ENCODE results near the gene FHOD3. TPM values are rescaled to one million over a fixed set of nuclear protein-coding genes. Genes with fewer than 3 reads are reported as not detected.

The FHOD3 gene
- total and polyA plus RNA-seq, 4 donors = 0.57 to 1.3 (median 1.2) TPM; not detected in 1

- no peaks in the 10 kb centered on the region for H3K9me3 ChIP-seq (ENCODE audit: control insufficient read depth in 4 of 4, low read length in 3 of 4)
- H3K27me3 ChIP-seq (ENCODE audit: control insufficient read depth in 4 of 4, insufficient read depth in 4 of 4, low read length in 3 of 4) = no peaks in the 10 kb centered on the region
- no peak overlapping the region for H3K9ac ChIP-seq (ENCODE audit: low read depth in 1 of 2, low read length in 2 of 2)
- no peaks in the 10 kb centered on the region for H3K4me1 ChIP-seq (ENCODE audit: control insufficient read depth in 4 of 4, insufficient read depth in 4 of 4, low read length in 3 of 4)
- WGBS = 91% methylated on average over 5 of the region's 5 CpGs
- no peak overlapping the region for H3K27ac ChIP-seq (ENCODE audit: low read depth in 1 of 2, low read length in 2 of 2)
- no peak for DNase-seq (ENCODE audit: low spot score)
- no peak overlapping the region for H3K4me3 ChIP-seq (ENCODE audit: low read depth in 1 of 3, low read length in 3 of 3)
- TF ChIP-seq FOXA1 (IDR thresholded peaks at IDR 0.05) (no peak), HNF4G (IDR thresholded peaks at IDR 0.05) (no peak), EGR1 (IDR thresholded peaks at IDR 0.05; ENCODE audit: low read depth in 2 of 2) (no peak), RAD21 (IDR thresholded peaks at IDR 0.05) (no peak), RXRA (IDR thresholded peaks at IDR 0.05) (no peak), GABPA (IDR thresholded peaks at IDR 0.05 in 1 of 2, conservative IDR thresholded peaks at IDR 0.05 in 1 of 2) (no peak), REST (IDR thresholded peaks at IDR 0.05) (no peak), NR2F2 (IDR thresholded peaks at IDR 0.05) (no peak), FOXA2 (IDR thresholded peaks at IDR 0.05) (no peak)
- no peaks in the 10 kb centered on the region for H3K36me3 ChIP-seq (ENCODE audit: control insufficient read depth in 4 of 4, insufficient read depth in 3 of 4, low read depth in 1 of 4, low read length in 3 of 4)
These were observed 242.2 kb downstream of the FHOD3 start for GRCh38 chr18:36539674-36540231.

- TF ChIP-seq RXRA (IDR thresholded peaks at IDR 0.05) (no peak), SP1 (IDR thresholded peaks at IDR 0.05) (no peak), NR2F2 (IDR thresholded peaks at IDR 0.05) (no peak), HNF4A (conservative IDR thresholded peaks at IDR 0.05) (no peak), TAF1 (conservative IDR thresholded peaks at IDR 0.05) (no peak), YY1 (IDR thresholded peaks at IDR 0.05) (no peak), EGR1 (IDR thresholded peaks at IDR 0.05; ENCODE audit: low read depth in 2 of 2) (no peak), JUND (IDR thresholded peaks at IDR 0.05) (no peak), HNF4G (IDR thresholded peaks at IDR 0.05) (no peak), FOXA2 (IDR thresholded peaks at IDR 0.05) (no peak), RAD21 (IDR thresholded peaks at IDR 0.05) (no peak), REST (IDR thresholded peaks at IDR 0.05) (no peak), GABPA (IDR thresholded peaks at IDR 0.05 in 1 of 2, conservative IDR thresholded peaks at IDR 0.05 in 1 of 2) (no peak)
- TF ChIP-seq, protein P1, sequence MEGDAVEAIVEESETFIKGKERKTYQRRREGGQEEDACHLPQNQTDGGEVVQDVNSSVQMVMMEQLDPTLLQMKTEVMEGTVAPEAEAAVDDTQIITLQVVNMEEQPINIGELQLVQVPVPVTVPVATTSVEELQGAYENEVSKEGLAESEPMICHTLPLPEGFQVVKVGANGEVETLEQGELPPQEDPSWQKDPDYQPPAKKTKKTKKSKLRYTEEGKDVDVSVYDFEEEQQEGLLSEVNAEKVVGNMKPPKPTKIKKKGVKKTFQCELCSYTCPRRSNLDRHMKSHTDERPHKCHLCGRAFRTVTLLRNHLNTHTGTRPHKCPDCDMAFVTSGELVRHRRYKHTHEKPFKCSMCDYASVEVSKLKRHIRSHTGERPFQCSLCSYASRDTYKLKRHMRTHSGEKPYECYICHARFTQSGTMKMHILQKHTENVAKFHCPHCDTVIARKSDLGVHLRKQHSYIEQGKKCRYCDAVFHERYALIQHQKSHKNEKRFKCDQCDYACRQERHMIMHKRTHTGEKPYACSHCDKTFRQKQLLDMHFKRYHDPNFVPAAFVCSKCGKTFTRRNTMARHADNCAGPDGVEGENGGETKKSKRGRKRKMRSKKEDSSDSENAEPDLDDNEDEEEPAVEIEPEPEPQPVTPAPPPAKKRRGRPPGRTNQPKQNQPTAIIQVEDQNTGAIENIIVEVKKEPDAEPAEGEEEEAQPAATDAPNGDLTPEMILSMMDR (IDR thresholded peaks at IDR 0.05; ENCODE audit: low read depth, low read length, missing input control) = no peak
- TF ChIP-seq, protein P2, sequence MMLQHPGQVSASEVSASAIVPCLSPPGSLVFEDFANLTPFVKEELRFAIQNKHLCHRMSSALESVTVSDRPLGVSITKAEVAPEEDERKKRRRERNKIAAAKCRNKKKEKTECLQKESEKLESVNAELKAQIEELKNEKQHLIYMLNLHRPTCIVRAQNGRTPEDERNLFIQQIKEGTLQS (IDR thresholded peaks at IDR 0.05) = no peak
- TF ChIP-seq, protein P3, sequence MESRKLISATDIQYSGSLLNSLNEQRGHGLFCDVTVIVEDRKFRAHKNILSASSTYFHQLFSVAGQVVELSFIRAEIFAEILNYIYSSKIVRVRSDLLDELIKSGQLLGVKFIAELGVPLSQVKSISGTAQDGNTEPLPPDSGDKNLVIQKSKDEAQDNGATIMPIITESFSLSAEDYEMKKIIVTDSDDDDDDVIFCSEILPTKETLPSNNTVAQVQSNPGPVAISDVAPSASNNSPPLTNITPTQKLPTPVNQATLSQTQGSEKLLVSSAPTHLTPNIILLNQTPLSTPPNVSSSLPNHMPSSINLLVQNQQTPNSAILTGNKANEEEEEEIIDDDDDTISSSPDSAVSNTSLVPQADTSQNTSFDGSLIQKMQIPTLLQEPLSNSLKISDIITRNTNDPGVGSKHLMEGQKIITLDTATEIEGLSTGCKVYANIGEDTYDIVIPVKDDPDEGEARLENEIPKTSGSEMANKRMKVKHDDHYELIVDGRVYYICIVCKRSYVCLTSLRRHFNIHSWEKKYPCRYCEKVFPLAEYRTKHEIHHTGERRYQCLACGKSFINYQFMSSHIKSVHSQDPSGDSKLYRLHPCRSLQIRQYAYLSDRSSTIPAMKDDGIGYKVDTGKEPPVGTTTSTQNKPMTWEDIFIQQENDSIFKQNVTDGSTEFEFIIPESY (IDR thresholded peaks at IDR 0.05) = no peak
- TF ChIP-seq, protein P4, sequence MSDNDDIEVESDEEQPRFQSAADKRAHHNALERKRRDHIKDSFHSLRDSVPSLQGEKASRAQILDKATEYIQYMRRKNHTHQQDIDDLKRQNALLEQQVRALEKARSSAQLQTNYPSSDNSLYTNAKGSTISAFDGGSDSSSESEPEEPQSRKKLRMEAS (IDR thresholded peaks at IDR 0.05) = no peak
- Histone ChIP-seq H3K27me3 (ENCODE audit: control insufficient read depth in 4 of 4, insufficient read depth in 4 of 4, low read length in 3 of 4) (no peaks in the 10 kb centered on the region), H3K27ac (ENCODE audit: low read depth in 1 of 2, low read length in 2 of 2) (no peak overlapping the region), H3K4me3 (ENCODE audit: low read depth in 1 of 3, low read length in 3 of 3) (no peak overlapping the region), H3K4me1 (ENCODE audit: control insufficient read depth in 4 of 4, insufficient read depth in 4 of 4, low read length in 3 of 4) (no peaks in the 10 kb centered on the region), H3K9me3 (ENCODE audit: control insufficient read depth in 4 of 4, low read length in 3 of 4) (no peaks in the 10 kb centered on the region), H3K36me3 (ENCODE audit: control insufficient read depth in 4 of 4, insufficient read depth in 3 of 4, low read depth in 1 of 4, low read length in 3 of 4) (no peaks in the 10 kb centered on the region), H3K9ac (ENCODE audit: low read depth in 1 of 2, low read length in 2 of 2) (no peak overlapping the region)
- no peak for DNase-seq (ENCODE audit: low spot score)
- WGBS = 91% methylated on average over 2 of the region's 2 CpGs
These were observed 245.5 kb downstream of the FHOD3 start for GRCh38 chr18:36543030-36543429.
